Dedifferentiated amniotic fluid mesenchymal stem cell (primary cell): Measurements from ENCODE around the gene NOS1.
A peak's percentile ranks its signal among the peaks of the same experiment; 100 is the strongest.
"Not testable (repeated sequence)": the region's sequence is repeated elsewhere in the genome, so short reads cannot be mapped to it uniquely, and the experiment has no call there.

Experiments
- DNase-seq: peaks from one replicate; pipeline ENCODE4 v3.0.0-alpha.2; 2016; ENCODE audit errors: extremely low spot score

The NOS1 gene

GRCh38 chr12:117208811-117209455 lies 152.5 kb downstream of the NOS1 start:
- no peak for DNase-seq

GRCh38 chr12:117208206-117208605 lies 153.2 kb downstream of the NOS1 start:
- DNase-seq: no peak

GRCh38 chr12:117207675-117208074 lies 153.8 kb downstream of the NOS1 start:
- no peak for DNase-seq

GRCh38 chr12:117202556-117202955 lies 158.9 kb downstream of the NOS1 start:
- DNase-seq: no peak

GRCh38 chr12:117202033-117202432 lies 159.4 kb downstream of the NOS1 start:
- no peak for DNase-seq

GRCh38 chr12:117199956-117200744 lies 161.3 kb downstream of the NOS1 start:
- not testable (repeated sequence) for DNase-seq

GRCh38 chr12:117196334-117196733 lies 165.1 kb downstream of the NOS1 start:
- not testable (repeated sequence) for DNase-seq

- not testable (repeated sequence) for DNase-seq
Measured at GRCh38 chr12:117195027-117195426, 166.4 kb downstream of the NOS1 start.

GRCh38 chr12:117193903-117194302 lies 167.5 kb downstream of the NOS1 start:
- no peak for DNase-seq

GRCh38 chr12:117192581-117192980 lies 168.8 kb downstream of the NOS1 start:
- DNase-seq: not testable (repeated sequence)

- no peak for DNase-seq
Measured at GRCh38 chr12:117192057-117192456, 169.4 kb downstream of the NOS1 start.

GRCh38 chr12:117190210-117190781 lies 171.1 kb downstream of the NOS1 start, which contains the start of gene FBXO21:
TSS of gene FBXO21 (minus strand) at chr12:117190470. CDS start at chr12:117190456, 14 bp downstream.
- peak; percentile 74 for DNase-seq

GRCh38 chr12:117189725-117190209 lies 171.7 kb downstream of the NOS1 start:
- no peak for DNase-seq

GRCh38 chr12:117188961-117189724 lies 172.3 kb downstream of the NOS1 start:
- DNase-seq: no peak

- no peak for DNase-seq
Measured at GRCh38 chr12:117188121-117188665, 173.2 kb downstream of the NOS1 start.

GRCh38 chr12:117187421-117187820 lies 174.0 kb downstream of the NOS1 start:
- no peak for DNase-seq

GRCh38 chr12:117182866-117183265 lies 178.6 kb downstream of the NOS1 start:
- DNase-seq: no peak

GRCh38 chr12:117181468-117181843 lies 180.0 kb downstream of the NOS1 start:
- not testable (repeated sequence) for DNase-seq

GRCh38 chr12:117180758-117181467 lies 180.5 kb downstream of the NOS1 start:
- no peak for DNase-seq

- DNase-seq: no peak
Measured at GRCh38 chr12:117178745-117179144, 182.7 kb downstream of the NOS1 start.

- DNase-seq: no peak
Measured at GRCh38 chr12:117178301-117178700, 183.1 kb downstream of the NOS1 start.
